Stimulated activated CD4-positive, alpha-beta T cell treated with anti-CD3 and anti-CD28 coated beads, Interleukin-2, amount 100 ng/mL, for 4 hours (primary cell): ENCODE measurements around the gene SHROOM3.
"Not testable (repeated sequence)": the region's sequence is repeated elsewhere in the genome, so short reads cannot be mapped to it uniquely, and the experiment has no call there.

Experiments used
- DNase-seq: peaks from one replicate; pipeline ENCODE4 v3.0.0-alpha.2; 2020; ENCODE audit warnings: low read depth

The SHROOM3 gene

DNA sequence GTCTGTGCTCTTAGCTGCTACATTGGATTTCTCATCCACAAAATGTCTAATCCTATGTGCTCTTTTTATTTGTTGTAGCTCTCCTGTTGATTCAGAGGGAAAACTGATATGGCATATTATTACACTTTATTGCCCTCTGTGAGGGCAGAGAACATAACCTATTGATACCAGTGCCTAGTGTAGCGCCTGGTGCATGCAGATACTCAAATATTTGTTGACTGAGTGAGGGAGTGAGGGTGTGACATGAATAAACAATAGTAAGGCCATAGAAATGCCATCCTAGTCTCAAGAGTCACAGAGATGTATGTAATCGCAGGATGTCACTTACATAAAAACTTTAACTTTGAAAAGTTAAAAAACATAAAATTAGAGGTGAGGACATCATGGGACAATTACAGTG, 159.1 kb downstream of the SHROOM3 start:
- no peak for DNase-seq

DNA sequence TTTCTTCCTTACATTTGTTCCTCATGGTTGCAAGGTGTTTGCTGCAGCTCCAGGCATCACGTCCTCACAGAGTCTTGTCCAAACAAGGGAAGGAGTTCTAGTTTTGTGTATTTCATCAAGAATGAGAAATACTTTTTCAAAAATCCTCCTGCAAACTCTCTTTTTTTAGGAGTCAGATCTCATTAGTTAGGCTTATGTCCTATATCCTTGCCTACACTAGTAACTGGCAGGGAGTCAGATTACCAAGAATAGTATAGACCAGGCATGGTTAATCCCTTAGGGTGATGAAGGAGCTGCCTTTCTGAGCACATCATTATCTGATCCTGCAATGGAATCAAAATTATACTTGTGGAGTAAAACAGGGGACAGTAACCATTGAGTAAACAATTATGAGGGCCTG, 160.4 kb downstream of the SHROOM3 start:
- DNase-seq, result no peak

DNA sequence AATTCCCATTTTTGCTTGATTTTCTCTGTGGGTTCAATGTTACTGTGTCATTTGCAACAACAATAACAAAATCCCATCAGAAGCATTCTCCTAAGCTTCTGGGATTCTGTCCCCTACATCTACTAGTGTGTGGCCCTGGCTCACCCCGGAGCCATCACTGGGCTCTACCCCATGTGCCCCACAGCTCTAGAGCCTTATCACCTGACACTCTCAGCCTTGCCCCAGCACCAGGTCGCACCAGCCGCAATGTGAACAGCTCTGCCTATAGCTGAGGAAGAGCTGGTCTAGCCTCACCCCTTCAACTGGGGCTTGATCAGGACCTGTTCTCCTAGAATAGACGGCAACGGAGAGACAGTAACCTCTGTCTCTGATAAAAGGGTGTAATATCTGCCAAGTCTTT, 161.7 kb downstream of the SHROOM3 start:
- DNase-seq, result no peak

DNA sequence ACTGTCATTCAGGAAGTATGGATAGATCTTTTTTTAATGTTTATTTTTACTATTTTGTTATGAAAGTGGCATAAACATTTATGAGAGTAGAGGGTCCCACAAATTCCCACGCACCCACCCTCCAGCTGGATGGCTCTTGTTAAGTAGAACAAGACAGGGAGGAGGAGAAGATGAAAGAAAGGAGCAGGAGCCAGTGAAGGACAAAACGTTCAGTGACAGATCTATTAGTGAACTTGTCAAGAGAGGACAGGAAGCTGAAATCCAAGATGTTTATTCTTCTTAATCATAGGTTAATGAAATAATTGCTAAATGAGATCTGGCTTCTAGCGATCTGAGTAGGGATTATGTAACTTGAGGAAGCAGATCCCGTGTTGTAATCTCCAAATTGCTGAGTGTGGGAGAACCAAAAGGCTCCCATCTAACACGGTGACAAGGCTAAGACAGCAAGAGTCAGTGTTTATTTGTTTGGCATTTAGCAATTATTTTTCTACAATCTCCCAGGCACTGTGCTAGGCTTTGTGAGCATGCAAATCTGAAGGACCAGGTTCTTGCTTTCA, 162.5 kb downstream of the SHROOM3 start:
- no peak for DNase-seq

DNA sequence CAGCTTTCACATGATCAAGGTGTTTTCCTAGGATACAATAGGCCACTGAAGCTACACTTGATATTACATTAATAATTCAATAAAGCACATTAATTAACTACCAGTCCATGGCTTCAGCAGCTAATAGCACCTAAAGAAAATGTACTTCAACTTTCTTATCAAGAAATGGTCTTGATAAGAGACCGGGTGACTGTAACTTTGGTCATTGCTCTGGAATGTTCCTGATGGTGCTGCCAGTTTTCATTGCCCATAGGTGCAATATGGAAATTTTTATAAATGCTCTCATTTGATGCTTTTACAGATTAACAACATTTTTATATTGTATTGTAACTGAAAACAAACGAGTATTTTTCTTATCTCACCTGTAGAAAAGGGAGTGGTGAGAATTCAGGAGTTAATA, 165.4 kb downstream of the SHROOM3 start:
- no peak for DNase-seq

DNA sequence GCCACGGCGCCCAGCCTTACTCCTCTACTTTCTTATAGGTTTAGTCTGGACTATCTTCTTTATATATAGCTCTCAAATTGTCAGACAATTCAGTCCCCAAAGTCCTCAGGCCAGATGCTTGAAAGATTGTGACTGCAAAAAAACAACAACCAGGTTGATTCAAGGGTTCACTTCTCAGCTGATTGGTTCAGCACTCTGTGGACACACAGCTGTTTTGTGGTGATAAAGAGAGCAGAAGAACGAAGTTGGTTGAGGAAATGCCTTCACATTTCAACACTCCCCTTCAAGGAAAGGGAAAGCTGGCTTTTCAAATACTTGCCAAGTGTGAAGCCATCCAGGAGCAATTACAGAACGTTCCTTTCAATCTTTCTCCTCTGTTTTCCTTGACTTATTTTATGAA, 166.8 kb downstream of the SHROOM3 start:
- DNase-seq, result no peak

DNA sequence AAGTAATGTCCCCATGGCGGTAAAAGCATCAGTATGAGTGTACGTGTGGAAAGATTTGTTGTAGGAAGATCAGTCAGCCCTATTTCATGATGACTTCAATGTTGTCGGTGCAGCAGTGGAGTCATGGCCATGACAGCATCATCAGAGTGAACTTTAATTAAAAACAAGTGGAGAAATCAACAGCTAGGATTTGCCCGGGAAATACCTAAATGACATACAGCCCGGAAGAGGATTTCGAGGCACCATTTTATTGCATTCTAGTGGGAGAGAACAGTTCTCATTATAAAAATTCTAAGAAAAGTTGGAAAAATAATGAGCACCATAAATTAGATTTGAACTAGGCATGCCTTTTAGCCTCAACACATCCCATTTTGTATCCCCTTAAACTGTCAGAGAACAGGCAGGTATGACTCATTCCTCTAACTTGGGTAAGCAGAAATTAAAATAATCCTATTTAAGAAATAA, 170.1 kb downstream of the SHROOM3 start:
- no peak for DNase-seq

DNA sequence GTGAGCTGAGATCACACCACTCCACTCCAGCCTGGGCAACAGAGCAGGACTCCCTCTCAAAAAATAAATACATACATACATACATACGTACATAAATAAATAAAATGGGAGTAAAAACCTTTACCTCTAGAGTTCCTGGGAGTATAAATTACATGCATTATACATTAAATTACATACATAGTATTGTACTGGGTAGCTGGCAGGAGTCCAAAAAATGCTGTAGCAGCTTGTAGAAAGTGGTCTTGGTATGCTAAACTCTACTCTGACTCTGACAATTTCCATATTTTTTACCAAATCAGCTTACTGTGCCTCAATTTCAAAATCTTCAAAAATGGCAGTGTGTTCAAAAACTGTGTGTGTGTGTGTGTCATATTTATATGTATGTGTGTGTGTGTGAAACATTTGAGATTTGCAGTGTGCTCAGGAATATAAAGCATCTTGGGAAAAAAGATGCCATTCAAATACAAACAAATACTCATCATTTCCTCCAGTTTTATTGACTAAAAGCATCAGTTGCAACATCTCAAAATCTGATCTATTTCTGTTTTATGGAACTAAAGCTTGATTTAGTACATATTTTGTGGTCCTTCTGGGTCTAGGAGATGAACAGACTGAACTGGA, 171.7 kb downstream of the SHROOM3 start:
- no peak for DNase-seq

DNA sequence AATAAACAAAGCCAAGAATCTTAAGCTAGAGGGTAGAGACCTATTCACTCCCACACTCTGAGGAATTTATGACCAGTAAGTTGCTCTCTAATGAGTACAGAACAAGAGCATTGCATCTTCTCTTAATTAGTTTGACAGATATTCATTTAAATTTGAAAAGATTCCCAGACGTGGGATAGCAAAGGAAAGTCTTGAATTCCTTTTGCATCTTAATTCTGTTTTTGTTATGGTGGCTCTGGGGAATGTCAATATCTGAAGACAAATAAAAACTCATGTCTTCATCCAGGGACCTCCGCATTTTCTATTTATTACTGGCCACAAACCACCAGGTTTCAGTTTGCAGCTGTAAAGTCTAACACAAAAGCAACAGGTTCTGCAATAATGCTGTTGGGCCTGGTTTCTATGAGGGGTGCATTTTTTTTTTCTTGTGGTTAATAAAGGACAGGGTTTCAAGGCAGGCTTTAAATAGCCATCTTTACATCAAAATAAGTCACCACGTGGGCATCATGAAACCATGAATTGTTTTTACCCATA, 172.3 kb downstream of the SHROOM3 start:
- DNase-seq, result no peak

DNA sequence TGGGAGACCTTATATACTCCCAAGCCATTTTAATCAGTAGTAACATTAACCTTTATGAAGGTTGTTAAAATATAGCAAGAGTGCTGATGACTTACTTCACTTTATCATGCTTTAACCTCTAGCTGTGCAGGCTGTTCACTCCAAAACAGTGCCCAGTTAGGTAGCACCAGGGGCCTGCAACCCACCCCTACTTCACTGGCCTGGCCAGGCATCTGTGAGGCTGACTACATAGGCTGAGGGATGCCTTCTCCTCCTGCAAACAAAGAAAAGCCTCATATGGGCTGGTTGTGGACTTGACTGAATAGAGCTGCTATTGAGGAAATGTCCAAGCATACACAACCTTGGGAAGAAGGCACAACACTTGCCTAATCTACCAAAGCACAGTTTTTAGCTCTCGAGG, 172.8 kb downstream of the SHROOM3 start:
- no peak for DNase-seq

DNA sequence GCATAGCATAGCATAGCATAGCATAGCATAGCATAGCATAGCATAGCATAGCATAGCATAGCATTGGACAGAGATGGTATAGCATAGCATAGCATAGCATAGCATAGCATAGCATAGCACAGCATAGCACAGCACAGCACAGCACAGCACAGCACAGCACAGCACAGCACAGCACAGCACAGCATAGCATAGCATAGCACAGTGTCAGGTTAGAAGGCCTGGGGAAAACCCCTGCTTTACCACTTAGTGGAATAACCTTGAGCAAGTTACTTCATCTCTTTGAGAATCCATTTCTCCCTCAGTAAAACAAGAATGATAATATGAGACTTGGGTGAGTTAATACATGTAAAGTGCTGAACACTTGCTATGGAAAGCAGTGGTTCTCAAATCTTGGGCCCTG, 173.5 kb downstream of the SHROOM3 start:
- DNase-seq, result not testable (repeated sequence)

DNA sequence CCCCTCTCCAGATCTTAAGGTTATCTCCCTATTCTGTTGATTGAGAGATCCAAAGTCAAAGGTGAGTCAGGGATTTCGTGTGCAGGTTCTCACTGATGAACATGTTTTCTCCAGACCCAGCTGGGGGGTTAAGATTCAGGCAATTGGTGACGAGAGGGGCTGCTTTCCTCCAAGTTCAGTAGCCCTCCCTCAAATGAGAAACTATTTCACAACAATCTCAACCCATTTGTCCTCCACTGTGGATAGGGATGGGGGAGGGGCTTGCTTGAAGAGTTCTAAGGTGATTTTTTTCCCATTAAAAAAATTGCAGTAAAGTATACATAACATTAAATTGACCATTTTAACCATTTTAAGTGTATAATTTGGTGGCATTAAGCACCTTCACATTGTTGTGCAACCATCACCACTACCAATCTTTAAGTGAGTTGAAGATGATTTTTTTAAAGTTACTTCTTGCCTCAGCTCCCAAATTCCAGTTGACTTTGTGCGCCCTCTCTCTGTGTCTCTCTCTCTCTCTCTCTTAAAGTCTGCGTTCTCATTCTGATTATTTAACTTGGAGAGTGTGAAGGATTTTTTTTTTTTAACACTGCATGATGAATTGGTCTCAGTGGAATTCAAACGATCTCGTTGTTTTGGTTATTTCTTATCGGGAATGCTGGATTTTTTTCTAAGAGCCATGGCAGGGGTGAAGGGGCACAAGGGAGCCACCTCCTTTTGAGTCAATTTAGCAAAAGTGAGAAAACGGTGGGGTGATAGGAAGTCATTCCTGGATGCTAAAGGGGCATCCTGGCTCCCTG, 175.9 kb downstream of the SHROOM3 start:
- DNase-seq, result no peak

DNA sequence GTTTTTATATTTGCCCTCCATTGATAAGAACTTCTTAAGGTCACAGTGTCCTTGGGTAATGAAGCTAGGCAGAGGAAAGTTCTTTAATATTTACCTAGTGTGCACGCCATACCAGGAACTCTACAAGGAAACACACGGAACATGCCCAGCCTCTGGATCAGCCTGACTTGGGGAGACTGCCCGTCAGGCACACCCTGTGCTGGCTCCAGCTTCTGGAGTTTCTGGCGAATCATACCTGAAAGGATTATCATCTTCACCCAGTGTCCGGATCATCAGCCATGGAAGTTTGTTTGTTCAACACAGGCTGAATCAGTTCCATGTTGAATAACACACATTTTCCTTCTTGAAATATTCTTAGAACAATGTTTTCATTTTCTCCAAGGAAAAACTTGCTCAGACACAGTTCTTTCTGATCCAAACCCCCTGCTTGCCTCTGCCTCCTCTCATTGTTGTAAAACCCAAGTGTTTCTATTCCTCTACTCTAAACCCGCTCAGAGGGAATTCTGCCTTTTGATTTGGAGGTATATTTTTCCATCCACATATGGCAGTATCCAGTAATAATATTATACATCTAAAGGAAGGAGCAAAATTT, 176.7 kb downstream of the SHROOM3 start:
- DNase-seq, result no peak

DNA sequence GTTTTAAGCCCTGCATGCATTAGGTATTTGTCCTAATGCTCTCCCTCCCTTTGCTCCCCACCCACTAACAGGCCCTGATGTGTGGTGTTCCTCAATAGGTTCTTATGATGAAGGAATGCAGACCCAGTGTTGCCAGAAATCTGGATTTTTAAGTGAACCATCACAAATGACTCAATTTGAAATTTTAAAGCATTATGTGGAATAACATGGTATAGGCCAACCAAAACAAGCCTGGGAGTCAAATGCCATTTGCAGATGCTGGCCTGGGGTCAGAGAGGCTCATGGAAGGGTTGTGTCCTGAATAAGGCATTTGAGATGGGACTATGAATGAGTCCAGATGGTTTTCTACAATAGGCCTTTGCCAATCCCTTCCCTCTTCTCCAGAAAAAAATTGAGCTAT, 179.6 kb downstream of the SHROOM3 start:
- no peak for DNase-seq

DNA sequence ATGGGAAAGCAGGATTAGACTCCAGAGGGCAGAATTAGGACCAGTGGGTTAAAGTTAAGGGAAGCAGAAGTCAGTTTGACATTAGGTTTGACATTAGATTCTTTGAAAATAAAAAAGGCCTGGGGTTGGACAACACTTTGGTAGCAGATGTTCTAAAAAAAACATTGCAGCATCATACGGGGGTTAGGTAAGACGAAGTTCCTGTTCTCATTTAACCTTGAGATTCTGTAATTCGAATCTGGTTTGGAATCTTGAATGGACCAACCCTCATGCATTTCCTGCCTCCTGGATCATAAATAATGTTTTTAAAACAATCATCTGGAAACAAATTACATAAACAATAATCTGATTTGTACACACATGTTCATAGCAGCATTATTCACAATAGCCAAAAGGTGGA, 181.0 kb downstream of the SHROOM3 start:
- DNase-seq, result no peak

DNA sequence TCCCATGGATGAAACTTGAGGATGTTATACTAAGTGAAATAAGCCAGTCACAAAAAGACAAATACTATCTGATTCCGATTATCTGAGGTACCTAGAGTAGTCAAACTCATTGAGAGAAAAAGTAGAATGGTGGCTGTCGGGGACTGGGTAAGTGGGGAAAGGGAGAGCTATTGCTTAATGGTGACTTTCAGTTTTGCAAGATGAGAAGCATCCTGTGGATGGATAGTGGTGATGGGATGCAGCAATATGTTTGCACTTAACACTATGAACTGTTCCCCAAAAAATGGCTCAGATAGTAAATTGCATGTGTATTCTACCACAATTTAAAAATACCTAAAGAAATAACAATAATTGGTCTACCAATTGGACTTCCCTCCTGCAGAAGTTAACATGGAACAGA, 181.5 kb downstream of the SHROOM3 start:
- no peak for DNase-seq

DNA sequence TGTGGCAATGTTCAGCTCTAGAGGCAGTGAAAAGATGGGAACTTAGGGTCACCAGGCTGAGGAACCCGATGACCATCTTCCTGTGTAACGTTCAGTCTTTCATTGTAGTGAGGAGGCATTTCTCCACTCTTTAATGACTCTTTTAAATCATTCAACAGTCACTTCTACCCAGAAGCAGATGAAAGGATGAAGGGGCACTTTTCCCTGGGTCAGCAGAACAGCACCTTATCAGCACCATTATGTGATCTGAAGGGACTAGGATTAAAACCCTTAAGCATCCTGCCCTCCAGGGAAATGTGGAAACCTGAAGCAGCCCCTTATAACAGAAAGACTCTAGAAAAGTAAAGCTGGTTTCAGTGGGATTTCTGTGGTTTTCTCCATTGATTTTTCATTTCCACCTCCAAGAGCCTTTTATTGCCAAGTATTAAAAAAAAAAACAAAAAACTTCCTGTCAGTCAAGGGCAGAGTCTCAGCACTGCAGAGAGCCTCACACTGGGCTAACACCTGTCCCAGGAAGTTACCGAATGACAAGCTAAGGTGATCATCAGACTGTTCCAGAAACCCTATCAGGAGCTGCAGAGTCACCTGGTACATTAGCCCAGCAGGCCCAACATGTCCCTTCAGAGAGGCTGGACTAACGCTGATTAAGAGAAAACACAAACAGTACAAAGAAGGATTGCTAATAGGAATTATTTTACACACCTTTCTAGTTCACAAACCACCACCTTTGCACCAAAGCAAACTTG, 185.9 kb downstream of the SHROOM3 start:
- no peak for DNase-seq

DNA sequence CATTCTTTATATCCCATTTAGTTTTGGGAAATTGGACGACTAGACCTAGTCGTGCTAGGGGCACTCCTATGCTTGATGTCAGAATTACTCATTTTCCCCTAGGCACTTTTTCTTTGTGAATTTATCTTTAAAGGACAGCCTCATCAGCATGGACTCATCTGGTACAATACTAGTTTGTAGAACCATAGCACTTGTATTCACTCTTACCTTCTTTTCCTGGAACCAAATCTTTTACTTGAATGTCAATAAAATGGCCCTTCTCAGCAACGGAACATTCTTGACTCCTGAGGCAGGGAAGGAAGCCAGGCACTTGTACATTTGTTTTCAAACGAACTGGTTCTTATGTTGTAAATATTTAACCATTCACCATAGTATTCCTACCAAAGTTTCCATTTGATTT, 187.1 kb downstream of the SHROOM3 start:
- DNase-seq, result no peak

DNA sequence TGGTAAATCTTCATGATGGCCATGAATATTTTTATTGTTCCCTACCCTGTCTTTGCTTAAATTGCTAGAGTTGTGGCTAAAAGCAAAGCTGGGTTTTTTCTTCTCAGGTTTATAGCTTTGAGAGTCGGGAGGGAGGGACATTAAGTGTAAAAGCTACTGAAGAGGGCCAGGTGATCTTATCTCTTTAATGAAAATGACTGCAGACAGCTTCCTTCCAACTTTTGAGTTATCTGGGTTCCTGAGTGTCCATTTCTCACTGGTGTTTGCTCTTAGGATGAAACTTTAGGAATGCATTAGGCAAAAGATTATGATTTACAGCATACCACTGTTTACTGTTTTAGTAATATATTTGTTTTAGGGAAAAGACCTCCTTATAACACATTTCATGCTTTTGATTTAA, 187.7 kb downstream of the SHROOM3 start:
- no peak for DNase-seq

DNA sequence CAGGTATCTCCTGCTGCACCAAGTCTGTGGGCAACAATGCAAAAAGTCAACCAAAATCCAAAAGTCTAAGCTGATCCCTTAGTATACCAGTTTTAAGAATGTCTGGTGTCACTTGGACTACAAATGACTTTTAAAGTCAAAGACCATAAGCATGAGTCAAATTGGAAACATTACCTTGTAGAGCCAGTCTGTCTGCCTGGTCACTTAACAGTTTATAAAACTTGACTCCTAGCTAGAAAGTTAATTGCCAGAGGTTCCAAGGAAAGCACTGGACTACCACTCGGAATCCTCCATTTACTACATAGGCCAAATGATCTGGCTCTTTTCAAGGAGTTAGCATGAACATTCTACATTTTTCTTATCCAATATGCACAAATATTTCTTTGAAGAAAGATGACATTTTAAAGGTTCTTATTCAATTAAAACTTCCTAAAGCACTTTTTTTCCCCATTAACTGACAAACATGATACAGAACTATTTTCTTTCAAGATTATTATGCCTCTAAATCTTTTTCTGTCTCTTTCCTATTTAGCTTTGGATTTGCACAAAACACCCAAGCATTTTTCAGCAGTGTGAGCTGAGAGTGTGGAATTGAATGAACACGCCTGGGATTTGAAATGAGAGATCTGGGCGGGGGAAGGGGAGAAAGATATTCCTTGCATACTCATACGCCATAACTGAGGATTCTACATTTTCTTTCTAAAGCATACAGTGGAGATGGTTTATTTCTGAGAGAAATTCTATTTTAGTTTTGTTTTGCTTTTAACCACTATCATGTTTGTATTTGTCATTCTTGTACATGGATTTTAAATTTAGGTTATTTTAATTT, 188.4 kb downstream of the SHROOM3 start:
- DNase-seq, result no peak

DNA sequence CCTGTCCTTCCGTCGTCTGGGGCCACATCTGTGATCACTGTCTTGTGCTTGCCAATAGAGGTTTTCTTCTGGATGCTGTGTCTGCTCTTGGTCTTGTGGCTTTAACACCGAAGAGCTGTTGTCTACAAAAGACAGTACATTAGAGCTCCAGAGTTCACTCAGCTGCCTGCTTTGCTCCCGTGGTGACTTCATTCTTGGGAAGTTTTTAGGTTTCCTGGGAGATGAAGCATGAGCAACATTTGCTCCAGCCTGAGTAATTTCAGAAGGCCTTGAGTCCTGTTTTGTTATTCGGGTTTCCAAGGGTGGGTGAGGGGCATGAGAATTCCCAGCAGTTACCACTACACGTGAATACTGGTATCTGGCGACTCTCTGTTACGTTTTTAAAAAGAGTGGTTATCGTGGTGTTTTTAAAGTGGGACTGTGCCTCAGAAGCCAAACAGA, 189.2 kb downstream of the SHROOM3 start:
- DNase-seq, result no peak
